Hepatic stellate cell (primary cell): ENCODE results near the gene STN1.

Experiments used
- DNase-seq: peaks from one replicate; pipeline ENCODE4 v3.0.0; 2011; ENCODE audit warnings: low spot score

The STN1 gene

GRCh38 chr10:103894441-103894864 is 23.5 kb downstream of the STN1 start:
- no peak for DNase-seq

GRCh38 chr10:103893817-103894216 is 24.2 kb downstream of the STN1 start:
- DNase-seq, result no peak

- DNase-seq, result no peak
Measured at GRCh38 chr10:103892181-103892580, 25.8 kb downstream of the STN1 start.

GRCh38 chr10:103890688-103891087 is 27.3 kb downstream of the STN1 start:
- no peak for DNase-seq

- no peak for DNase-seq
Measured at GRCh38 chr10:103890194-103890658, 27.8 kb downstream of the STN1 start.

GRCh38 chr10:103889121-103889720 is 28.8 kb downstream of the STN1 start:
- DNase-seq, result no peak

GRCh38 chr10:103888113-103888841 is 29.7 kb downstream of the STN1 start:
- peak; percentile 49 for DNase-seq

GRCh38 chr10:103885617-103886016 is 32.4 kb downstream of the STN1 start:
- peak; percentile 32 for DNase-seq

- DNase-seq, result peak; percentile 63
Measured at GRCh38 chr10:103884681-103885139, 33.3 kb downstream of the STN1 start.

- DNase-seq, result no peak
Measured at GRCh38 chr10:103882285-103883007, 35.5 kb downstream of the STN1 start.

GRCh38 chr10:103881416-103882284 is 36.3 kb downstream of the STN1 start:
- no peak for DNase-seq

GRCh38 chr10:103879831-103880230 is 38.2 kb downstream of the STN1 start:
- DNase-seq, result no peak

GRCh38 chr10:103879409-103879808 is 38.6 kb downstream of the STN1 start:
- no peak for DNase-seq

GRCh38 chr10:103877861-103878260 is 40.1 kb downstream of the STN1 start:
- no peak for DNase-seq

- DNase-seq, result no peak
Measured at GRCh38 chr10:103876155-103876554, 41.8 kb downstream of the STN1 start.

GRCh38 chr10:103874730-103875129 is 43.3 kb downstream of the STN1 start:
- no peak for DNase-seq

GRCh38 chr10:103872137-103872931 is 45.6 kb downstream of the STN1 start:
- DNase-seq, result no peak

- DNase-seq, result no peak
Measured at GRCh38 chr10:103871006-103871405, 47.0 kb downstream of the STN1 start.

- no peak for DNase-seq
Measured at GRCh38 chr10:103870516-103870915, 47.5 kb downstream of the STN1 start.

GRCh38 chr10:103869336-103869735 is 48.6 kb downstream of the STN1 start:
- no peak for DNase-seq

- no peak for DNase-seq
Measured at GRCh38 chr10:103868200-103868599, 49.8 kb downstream of the STN1 start.
